ENCODE results near the gene DKKL1.

DKKL1 gene

DNA sequence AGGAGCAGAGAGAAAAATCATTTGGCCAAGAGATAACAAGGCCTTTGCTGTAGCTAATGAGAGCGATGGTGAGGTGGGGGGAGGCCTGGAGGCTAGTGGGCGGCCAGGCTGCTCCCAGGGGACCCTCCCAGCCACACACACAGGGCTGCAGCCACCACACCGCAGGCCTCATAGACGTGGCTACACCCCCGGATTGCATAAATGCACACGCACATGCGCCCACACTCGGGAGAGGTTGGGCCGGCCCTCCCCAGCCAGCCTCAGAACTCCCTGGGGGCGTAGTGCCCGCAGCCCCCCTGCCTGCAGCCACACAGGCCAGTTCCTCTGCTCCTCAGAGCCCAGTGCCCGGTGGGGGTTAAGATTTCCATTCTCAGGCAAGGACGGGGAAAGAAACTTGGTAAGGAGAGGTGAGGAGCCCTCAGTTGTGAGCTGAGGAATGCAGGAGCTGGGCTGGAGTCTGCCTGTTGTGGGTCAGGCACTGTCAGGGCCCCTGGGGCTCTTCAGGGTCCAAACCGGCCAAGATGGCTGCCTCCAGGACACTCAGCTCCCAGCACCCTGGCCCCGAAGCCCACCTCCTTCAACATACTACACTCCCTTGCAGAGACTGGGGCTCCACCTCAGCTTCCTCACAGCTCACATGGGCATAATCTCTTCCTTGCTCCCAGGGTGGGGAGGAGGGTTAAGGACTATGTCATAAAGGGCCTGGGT is 51.6 kb downstream of the DKKL1 start:
- H3K4me3 ChIP-seq (ENCODE audit: low read depth, low read length) = no peak overlapping the region
- ChIA-PET CTCF (no interaction called here), POLR2A (no interaction called here)
- no peak for DNase-seq (ENCODE audit: low read depth, low spot score)
- TF ChIP-seq, protein P1, sequence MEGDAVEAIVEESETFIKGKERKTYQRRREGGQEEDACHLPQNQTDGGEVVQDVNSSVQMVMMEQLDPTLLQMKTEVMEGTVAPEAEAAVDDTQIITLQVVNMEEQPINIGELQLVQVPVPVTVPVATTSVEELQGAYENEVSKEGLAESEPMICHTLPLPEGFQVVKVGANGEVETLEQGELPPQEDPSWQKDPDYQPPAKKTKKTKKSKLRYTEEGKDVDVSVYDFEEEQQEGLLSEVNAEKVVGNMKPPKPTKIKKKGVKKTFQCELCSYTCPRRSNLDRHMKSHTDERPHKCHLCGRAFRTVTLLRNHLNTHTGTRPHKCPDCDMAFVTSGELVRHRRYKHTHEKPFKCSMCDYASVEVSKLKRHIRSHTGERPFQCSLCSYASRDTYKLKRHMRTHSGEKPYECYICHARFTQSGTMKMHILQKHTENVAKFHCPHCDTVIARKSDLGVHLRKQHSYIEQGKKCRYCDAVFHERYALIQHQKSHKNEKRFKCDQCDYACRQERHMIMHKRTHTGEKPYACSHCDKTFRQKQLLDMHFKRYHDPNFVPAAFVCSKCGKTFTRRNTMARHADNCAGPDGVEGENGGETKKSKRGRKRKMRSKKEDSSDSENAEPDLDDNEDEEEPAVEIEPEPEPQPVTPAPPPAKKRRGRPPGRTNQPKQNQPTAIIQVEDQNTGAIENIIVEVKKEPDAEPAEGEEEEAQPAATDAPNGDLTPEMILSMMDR (IDR thresholded peaks at IDR 0.05; ENCODE audit: insufficient read depth, low read length, missing control alignments) = no peak

GRCh38 chr19:49415810-49416200 is 52.1 kb downstream of the DKKL1 start:
- TF ChIP-seq, protein P1 (IDR thresholded peaks at IDR 0.05; ENCODE audit: insufficient read depth, low read length, missing control alignments) = no peak
- H3K4me3 ChIP-seq (ENCODE audit: low read depth, low read length) = no peak overlapping the region
- ChIA-PET CTCF (interaction anchor here (1.0 to 1.4 kb wide), 2 partner anchors 9 to 22 kb away, joined by 4 read pairs; partner anchors contain the start of gene GFY), POLR2A (no interaction called here)
- DNase-seq (ENCODE audit: low read depth, low spot score) = no peak

GRCh38 chr19:49417088-49417487 is 53.4 kb downstream of the DKKL1 start:
- CTCF ChIA-PET = interaction anchor here (0.8 to 1.4 kb wide), 4 partner anchors 8 to 319 kb away, joined by 3 to 7 read pairs (median 4); partner anchors contain the start of gene GFY
- TF ChIP-seq, protein P1 (IDR thresholded peaks at IDR 0.05; ENCODE audit: insufficient read depth, low read length, missing control alignments) = no peak
- POLR2A ChIA-PET = no interaction called here
- no peak for DNase-seq (ENCODE audit: low read depth, low spot score)
- H3K4me3 ChIP-seq (ENCODE audit: low read depth, low read length) = no peak overlapping the region

DNA sequence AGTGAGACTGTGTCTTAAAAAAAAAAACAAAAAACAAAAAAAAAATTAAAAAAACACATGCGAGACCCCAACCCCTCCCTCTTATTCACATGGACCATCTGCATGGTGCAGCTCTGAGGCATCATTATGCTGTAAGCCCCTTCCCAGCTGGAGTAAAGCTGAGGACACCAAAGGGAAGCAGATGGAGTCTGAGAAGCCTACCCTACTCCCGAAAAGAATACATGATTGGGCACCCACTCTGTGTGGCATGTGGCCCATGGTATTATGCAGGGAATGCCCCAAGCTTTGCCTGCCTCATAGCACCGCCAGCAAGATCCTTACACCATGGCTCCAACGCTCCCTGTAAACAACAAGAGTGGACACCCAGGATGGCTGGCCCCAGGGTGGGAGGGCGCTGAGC is 54.8 kb downstream of the DKKL1 start:
- ChIA-PET POLR2A (no interaction called here), CTCF (interaction anchor here (1.1 to 1.9 kb wide), 4 partner anchors 9 to 118 kb away, joined by 3 to 7 read pairs (median 4); no protein-coding TSS in a partner anchor)
- TF ChIP-seq, protein P1 (IDR thresholded peaks at IDR 0.05; ENCODE audit: insufficient read depth, low read length, missing control alignments) = no peak
- no peak overlapping the region for H3K4me3 ChIP-seq (ENCODE audit: low read depth, low read length)
- no peak for DNase-seq (ENCODE audit: low read depth, low spot score)

DNA sequence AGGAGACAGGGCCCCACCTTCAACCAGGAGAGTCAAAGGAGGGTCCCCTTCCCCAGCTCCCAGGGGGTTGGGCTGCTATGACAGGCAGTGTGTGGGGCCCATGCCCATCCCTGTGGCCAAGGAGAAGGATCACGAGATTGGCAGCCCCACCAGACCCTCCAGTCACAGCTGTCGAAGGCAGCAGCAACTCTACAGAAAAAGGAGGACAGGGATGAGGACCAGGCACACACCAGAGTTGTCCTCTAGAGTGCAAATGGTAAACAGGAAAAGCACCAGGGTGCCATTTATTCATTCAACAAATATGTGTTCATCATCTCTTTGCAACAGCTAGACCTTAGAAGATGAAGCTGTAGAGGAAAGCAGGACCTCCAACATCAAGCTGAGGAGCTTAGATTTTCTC is 55.5 kb downstream of the DKKL1 start:
- CTCF ChIA-PET = interaction anchor here (1.1 to 1.9 kb wide), 4 partner anchors 10 to 118 kb away, joined by 3 to 7 read pairs (median 4); no protein-coding TSS in a partner anchor
- TF ChIP-seq, protein P1 (IDR thresholded peaks at IDR 0.05; ENCODE audit: insufficient read depth, low read length, missing control alignments) = no peak

DNA sequence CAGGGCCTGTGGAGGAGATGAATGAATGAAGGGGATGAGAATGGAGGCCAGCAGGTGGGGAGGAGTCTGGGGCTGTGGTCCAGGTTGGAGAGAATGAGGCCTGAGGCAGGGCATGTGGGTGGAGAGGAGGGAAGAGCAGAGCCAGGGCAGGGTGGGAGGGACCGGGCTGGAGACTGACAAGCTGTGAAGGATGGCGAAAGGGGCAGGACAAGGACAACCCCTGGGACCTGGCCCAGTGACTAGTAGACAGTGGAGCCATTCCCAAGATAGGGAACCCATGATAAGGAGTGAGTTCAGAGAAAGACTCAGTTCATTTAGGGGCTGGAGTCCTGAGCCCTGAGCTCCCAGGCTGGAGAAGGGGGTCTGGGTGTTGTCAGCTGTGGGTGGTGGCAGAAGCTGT is 56.5 kb downstream of the DKKL1 start:
- TF ChIP-seq, protein P1 (IDR thresholded peaks at IDR 0.05; ENCODE audit: insufficient read depth, low read length, missing control alignments) = no peak
- DNase-seq (ENCODE audit: low read depth, low spot score) = no peak
- CTCF ChIA-PET = interaction anchor here (1.1 to 1.9 kb wide), 4 partner anchors 16 to 28 kb away, joined by 3 to 7 read pairs (median 3); no protein-coding TSS in a partner anchor
- POLR2A ChIA-PET = no interaction called here
- H3K4me3 ChIP-seq (ENCODE audit: low read depth, low read length) = no peak overlapping the region

More for the DNA sequence above, 55.5 kb downstream of the DKKL1 start:
- no peak overlapping the region for H3K4me3 ChIP-seq (ENCODE audit: low read depth, low read length)
- no peak for DNase-seq (ENCODE audit: low read depth, low spot score)
- POLR2A ChIA-PET = no interaction called here
